HepG2 (cell line): ENCODE measurements around the gene CCDC73. TPM values are rescaled to one million over a fixed set of nuclear protein-coding genes. Genes with fewer than 3 reads are reported as not detected.
A peak's percentile ranks its signal among the peaks of the same experiment; 100 is the strongest.
"Not testable (repeated sequence)": the region's sequence is repeated elsewhere in the genome, so short reads cannot be mapped to it uniquely, and the experiment has no call there.

ENCODE experiments used
- ATAC-seq: fragments of 200-7000 bp; cut with Tn5 transposase; 3 replicates; pipeline ENCODE4 v1.9.1; 2020; ENCODE audit warnings: mild to moderate bottlenecking, moderate library complexity
- BruUV-seq: library from RNA; stranded (reverse); fragments of 400-500 nt; replicated peaks from 2 replicates; lab custom pipeline; 2021; lab: Mats Ljungman, UMichigan
- CTCF ChIA-PET: fragments of 300-600 bp; formaldehyde crosslinking; extraction: SDS; loops from one replicate; lab custom pipeline; 2021; ENCODE audit warnings: low total read pairs, inconsistent platforms, low intra/inter-chr PET ratio; lab: Yijun Ruan, JAX
- POLR2A ChIA-PET: fragments of 350-600 bp; sonication (Branson Sonifier 250); formaldehyde crosslinking; loops from one replicate; lab custom pipeline; 2020; ENCODE audit warnings: antibody characterized with exemption, inconsistent platforms; lab: Yijun Ruan, JAX
- DNase-seq: peaks from one replicate; pipeline ENCODE4 v3.0.0-alpha.2; 2015; ENCODE audit warnings: low spot score
- FAIRE-seq: peaks from 3 replicates; lab custom pipeline; 2011; peaks lifted over from hg19 to GRCh38; lab: Jason Lieb, UNC
- H2AFZ ChIP-seq: one replicate; pipeline ENCODE4 v1.6.1; 2011; ENCODE audit warnings: low read length, inconsistent platforms
- H3K27ac ChIP-seq: fragments of 300-600 bp; 3 replicates; pipeline ENCODE4 v1.8.0; 2011; ENCODE audit warnings: mixed run types, mild to moderate bottlenecking, mixed read lengths, low read length, inconsistent platforms; ENCODE audit not compliant: insufficient read depth; ENCODE audit errors: extremely low read length
- H3K27me3 ChIP-seq, 2 experiments: fragments of 200-600 bp in 1 of 2; 2 replicates in 1 of 2; 3 replicates in 1 of 2; pipeline versions ENCODE4 v1.6.0 to v1.8.0; 2011; ENCODE audit warnings: low read length in 2 of 2, mild to moderate bottlenecking in 2 of 2, moderate library complexity in 2 of 2, inconsistent platforms in 1 of 2; ENCODE audit not compliant: insufficient read depth in 2 of 2, control insufficient read depth in 1 of 2
- H3K36me3 ChIP-seq, 2 experiments: fragments of 200-600 bp in 1 of 2; replicated peaks in 1 of 2; 2 replicates in 1 of 2; 3 replicates in 1 of 2; pipeline versions ENCODE4 v1.5.1 to v1.8.0; 2011; ENCODE audit warnings: low read length in 2 of 2, inconsistent platforms in 1 of 2; ENCODE audit not compliant: insufficient read depth in 2 of 2, control insufficient read depth in 1 of 2
- H3K4me1 ChIP-seq: 2 replicates; pipeline ENCODE4 v1.5.1; 2012; ENCODE audit warnings: low read length, inconsistent platforms; ENCODE audit not compliant: insufficient read depth
- H3K4me2 ChIP-seq: 2 replicates; pipeline ENCODE4 v1.6.0; 2011; ENCODE audit warnings: low read depth, low read length, inconsistent platforms
- H3K4me3 ChIP-seq, 3 experiments: fragments of 200-600 bp in 1 of 3; sonication (generic), shearing (Covaris generic) in 1 of 3; replicated peaks in 1 of 3; 2 replicates each; pipeline ENCODE4 v1.5.1; 2011 to 2016; ENCODE audit warnings: low read length in 3 of 3, inconsistent platforms in 2 of 3, low read depth in 2 of 3, mild to moderate bottlenecking in 2 of 3, control low read depth in 1 of 3, mixed read lengths in 1 of 3; ENCODE audit not compliant: insufficient read depth in 1 of 3
- H3K79me2 ChIP-seq: one replicate; pipeline ENCODE4 v1.6.1; 2011; ENCODE audit warnings: low read length, inconsistent platforms; ENCODE audit not compliant: insufficient read depth
- H3K9ac ChIP-seq: 2 replicates; pipeline ENCODE4 v1.6.0; 2011; ENCODE audit warnings: mild to moderate bottlenecking, low read depth, low read length, inconsistent platforms; ENCODE audit not compliant: insufficient read depth
- H3K9me3 ChIP-seq: 2 replicates; pipeline ENCODE4 v1.5.1; 2012; ENCODE audit warnings: mild to moderate bottlenecking, low read length
- H4K20me1 ChIP-seq: 2 replicates; pipeline ENCODE4 v1.6.0; 2011; ENCODE audit warnings: inconsistent platforms, mild to moderate bottlenecking, low read length, moderate library complexity; ENCODE audit not compliant: insufficient read depth
- HDAC1 ChIP-seq: sonication (generic); formaldehyde crosslinking; IDR thresholded peaks from 2 replicates; pipeline ENCODE4 v1.5.1; 2020; ENCODE audit warnings: mild to moderate bottlenecking, missing genetic modification reagents
- ISL2 ChIP-seq: sonication (generic); formaldehyde crosslinking; IDR thresholded peaks from 2 replicates; pipeline ENCODE4 v1.5.0; 2020; ENCODE audit warnings: missing genetic modification reagents
- MAF1 ChIP-seq: sonication (generic); formaldehyde crosslinking; IDR thresholded peaks from 2 replicates; pipeline ENCODE4 v1.5.0; 2020; ENCODE audit warnings: missing genetic modification reagents, borderline replicate concordance
- MYNN ChIP-seq: sonication (generic); formaldehyde crosslinking; IDR thresholded peaks from 2 replicates; pipeline ENCODE4 v1.4.0; 2020; ENCODE audit warnings: mild to moderate bottlenecking, low read depth, missing genetic modification reagents
- TAF1 ChIP-seq: sonication (generic); formaldehyde crosslinking; IDR thresholded peaks from 2 replicates; pipeline ENCODE4 v1.4.0; 2020; ENCODE audit warnings: missing genetic modification reagents
- TERF1 ChIP-seq: sonication (generic); formaldehyde crosslinking; IDR thresholded peaks from 2 replicates; pipeline ENCODE4 v1.8.0; 2022; ENCODE audit warnings: mild to moderate bottlenecking, missing genetic modification reagents, moderate library complexity
- WIZ ChIP-seq: sonication (generic); formaldehyde crosslinking; IDR thresholded peaks from 2 replicates; pipeline ENCODE4 v1.5.1; 2020; ENCODE audit warnings: mild to moderate bottlenecking, missing genetic modification reagents
- ZNF10 ChIP-seq: sonication (generic); formaldehyde crosslinking; IDR thresholded peaks from 2 replicates; pipeline ENCODE4 v1.4.0; 2020; ENCODE audit warnings: mild to moderate bottlenecking, low read depth, missing genetic modification reagents, borderline replicate concordance
- ZNF281 ChIP-seq: sonication (generic); formaldehyde crosslinking; IDR thresholded peaks from 2 replicates; pipeline ENCODE4 v1.4.0; 2020; ENCODE audit warnings: missing genetic modification reagents, borderline replicate concordance
- ZNF451 ChIP-seq: sonication (generic); formaldehyde crosslinking; IDR thresholded peaks from 2 replicates; pipeline ENCODE4 v1.5.0; 2020; ENCODE audit warnings: mild to moderate bottlenecking, missing genetic modification reagents
- ZNF557 ChIP-seq: sonication (generic); formaldehyde crosslinking; IDR thresholded peaks from 2 replicates; pipeline ENCODE4 v1.4.0; 2020; ENCODE audit warnings: missing genetic modification reagents
- ZNF709 ChIP-seq: sonication (generic); formaldehyde crosslinking; IDR thresholded peaks from 2 replicates; pipeline ENCODE4 v1.5.0; 2020; ENCODE audit warnings: mild to moderate bottlenecking, missing genetic modification reagents
- WGBS: methylation state at CpG from one replicate; pipeline ENCODE4 v1.1.6; 2017; ENCODE audit warnings: low lambda C conversion rate; 5-methylcytosine and 5-hydroxymethylcytosine counted together
- in situ Hi-C: cut with HindIII; loops from 2 replicates; pipeline ENCODE4 v1.10.0; 2017; ENCODE audit warnings: low pct_unique_long_range_greater_than_20kb; ENCODE audit not compliant: extremely low pct_ligation_motif_present
- intact Hi-C: fragments of 100-400 bp; cut with micrococcal nuclease; formaldehyde crosslinking; loops from one replicate; pipeline ENCODE4 v1.10.0; 2022; ENCODE audit not compliant: unreplicated experiment
- polyA plus RNA-seq, 8 experiments: library from polyadenylated mRNA; depleted of rRNA in 3 of 8; stranded (reverse) in 7 of 8; unstranded in 1 of 8; fragments of >200 nt; fragmentation: Illumina TruSeq in 4 of 8; extraction: Trizol in 4 of 8; gene quantifications; 2 replicates each; pipeline versions ENCODE4 v1.2.1 to v1.2.3, GENCODE V29; 2011 to 2016; ENCODE audit warnings: low read depth in 4 of 8, missing spikeins in 1 of 8, mixed read lengths in 1 of 8; ENCODE audit not compliant: insufficient read depth in 1 of 8
- total RNA-seq, 5 experiments: library from RNA; depleted of rRNA; stranded (reverse); fragments of >200 nt; fragmentation: Illumina TruSeq; extraction: Trizol; gene quantifications; 2 replicates each; pipeline ENCODE4 v1.2.3, GENCODE V29; 2016; ENCODE audit warnings: low read depth in 1 of 5

CCDC73 gene
- total and polyA plus RNA-seq, 2 of the 13 experiments (the other 11 are each of a cell fraction or from before 2014, with no cell fraction given), result 0.01 to 0.11 TPM

- TF ChIP-seq ZNF281 (CRISPR knock-in tag) (no peak), MAF1 (CRISPR knock-in tag) (no peak), ZNF10 (CRISPR knock-in tag) (no peak), ZNF451 (CRISPR knock-in tag) (no peak), ISL2 (CRISPR knock-in tag) (0 out of 2 replicates have a peak, but pooled peaks have one; percentile 18), MYNN (CRISPR knock-in tag) (no peak), TAF1 (CRISPR knock-in tag) (no peak)
Measured at GRCh38 chr11:32613500-32614151, 180.8 kb downstream of the CCDC73 start (continued).

- FAIRE-seq, result no peak
- H2AFZ ChIP-seq, result no peak overlapping the region
- no peaks in the 10 kb centered on the region for H4K20me1 ChIP-seq
- peaks cover 14% of the 10 kb centered on the region for H3K4me1 ChIP-seq
- no peak overlapping the region for H3K4me2 ChIP-seq
- 95% methylated on average over 3 of the region's 3 CpGs for WGBS
- no peaks in the 10 kb centered on the region for H3K36me3 ChIP-seq
- in situ Hi-C loops (no loop called here), intact Hi-C loops (no loop called here)
- no TSS peak for BruUV-seq
- DNase-seq, result no peak
- no peaks in the 10 kb centered on the region for H3K79me2 ChIP-seq
- no peak overlapping the region for H3K9ac ChIP-seq
- no peaks in the 10 kb centered on the region for H3K27me3 ChIP-seq
- POLR2A ChIA-PET, result no interaction called here
- TF ChIP-seq WIZ, result no peak
- no peak for TF ChIP-seq TERF1 (CRISPR knock-in tag)
- no peak for TF ChIP-seq ZNF709 (CRISPR knock-in tag)
- no peak for TF ChIP-seq ZNF557 (CRISPR knock-in tag)
- no peak for TF ChIP-seq HDAC1 (CRISPR knock-in tag)
- H3K27ac ChIP-seq, result no peak overlapping the region
- H3K4me3 ChIP-seq, result no peak overlapping the region
- ATAC-seq, result no peak
- CTCF ChIA-PET, result no interaction called here
- peaks cover 7% of the 10 kb centered on the region; the same call in 1 of the 2 replicates for H3K9me3 ChIP-seq
Measured at GRCh38 chr11:32610797-32611352, 183.6 kb downstream of the CCDC73 start.

GRCh38 chr11:32608826-32609225 lies 185.6 kb downstream of the CCDC73 start:
- BruUV-seq, H3K4me3 ChIP-seq, H2AFZ ChIP-seq, H4K20me1 ChIP-seq, ATAC-seq, H3K36me3 ChIP-seq, H3K9me3 ChIP-seq, FAIRE-seq, H3K79me2 ChIP-seq, H3K9ac ChIP-seq, H3K27me3 ChIP-seq, CTCF ChIA-PET, DNase-seq, intact Hi-C loops, H3K27ac ChIP-seq, POLR2A ChIA-PET, H3K4me2 ChIP-seq, H3K4me1 ChIP-seq, in situ Hi-C loops: not testable (repeated sequence)
- 100% methylated on average over 2 of the region's 4 CpGs for WGBS
